Measurements from ENCODE around the gene KIT. TPM values are rescaled to one million over a fixed set of nuclear protein-coding genes. Genes with fewer than 3 reads are reported as not detected.
"Not testable (repeated sequence)": the region's sequence is repeated elsewhere in the genome, so short reads cannot be mapped to it uniquely, and the experiment has no call there.

KIT gene
- total RNA-seq, 1 experiment from 2014 or later, result not detected

DNA sequence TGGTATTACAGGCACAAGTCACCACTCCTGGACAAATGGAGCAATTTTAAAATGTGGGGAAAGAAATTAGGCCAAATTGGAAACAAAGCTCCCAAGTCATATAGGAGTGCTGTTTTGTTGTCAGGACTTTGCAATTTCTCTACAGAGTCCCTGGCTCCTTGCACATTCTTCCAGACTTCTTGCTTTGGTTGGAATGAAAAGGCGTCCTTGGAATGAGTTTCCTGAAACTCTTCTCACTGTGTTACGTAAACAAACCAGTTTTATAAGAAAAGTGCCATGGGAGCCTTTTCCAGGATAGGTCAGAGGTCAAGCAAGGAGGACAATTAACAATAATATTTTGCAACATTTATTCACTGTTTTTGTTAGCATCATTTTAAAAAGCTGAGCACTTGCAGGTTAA is 32.4 kb upstream of the KIT start:
- H3K4me1 Mint-ChIP-seq (ENCODE audit: insufficient read depth, unreplicated experiment), result no peaks in the 10 kb centered on the region
- no peak for TF ChIP-seq CTCF (IDR thresholded peaks at IDR 0.05; ENCODE audit: unreplicated experiment)
- no peaks in the 10 kb centered on the region for H3K9me3 Mint-ChIP-seq (ENCODE audit: unreplicated experiment)
- no TSS peak for BruUV-seq (replicated peaks)
- DNase-seq (ENCODE audit: unreplicated experiment), result peak; percentile 4
- CTCF ChIA-PET, result interaction anchor here (0.6 kb wide), 2 partner anchors 161 to 374 kb away, joined by 3 read pairs; no protein-coding TSS in a partner anchor
- peaks cover 11% of the 10 kb centered on the region for H3K27me3 Mint-ChIP-seq (ENCODE audit: insufficient read depth, unreplicated experiment)
- H3K4me3 Mint-ChIP-seq (ENCODE audit: unreplicated experiment), result no peak overlapping the region
- no peak overlapping the region for H3K27ac Mint-ChIP-seq (ENCODE audit: low read depth, unreplicated experiment)
- no peaks in the 10 kb centered on the region for H3K36me3 Mint-ChIP-seq (ENCODE audit: insufficient read depth, unreplicated experiment)
- intact Hi-C loops (cut with micrococcal nuclease), result no loop called here
- POLR2A ChIA-PET, result no interaction called here

- DNase-seq (ENCODE audit: unreplicated experiment), result peak; percentile 12
- Mint-ChIP-seq H3K4me3 (ENCODE audit: unreplicated experiment) (no peak overlapping the region), H3K4me1 (ENCODE audit: insufficient read depth, unreplicated experiment) (no peaks in the 10 kb centered on the region), H3K27ac (ENCODE audit: low read depth, unreplicated experiment) (no peak overlapping the region), H3K9me3 (ENCODE audit: unreplicated experiment) (no peaks in the 10 kb centered on the region), H3K27me3 (ENCODE audit: insufficient read depth, unreplicated experiment) (peaks cover 11% of the 10 kb centered on the region), H3K36me3 (ENCODE audit: insufficient read depth, unreplicated experiment) (no peaks in the 10 kb centered on the region)
- intact Hi-C loops (cut with micrococcal nuclease), result no loop called here
- CTCF ChIA-PET, result interaction anchor here (0.6 kb wide), 2 partner anchors 161 to 321 kb away, joined by 3 read pairs; no protein-coding TSS in a partner anchor
- no peak for TF ChIP-seq CTCF (IDR thresholded peaks at IDR 0.05; ENCODE audit: unreplicated experiment)
- POLR2A ChIA-PET, result no interaction called here
- BruUV-seq (replicated peaks), result no TSS peak
Measured at GRCh38 chr4:54626113-54626512, 31.6 kb upstream of the KIT start.

DNA sequence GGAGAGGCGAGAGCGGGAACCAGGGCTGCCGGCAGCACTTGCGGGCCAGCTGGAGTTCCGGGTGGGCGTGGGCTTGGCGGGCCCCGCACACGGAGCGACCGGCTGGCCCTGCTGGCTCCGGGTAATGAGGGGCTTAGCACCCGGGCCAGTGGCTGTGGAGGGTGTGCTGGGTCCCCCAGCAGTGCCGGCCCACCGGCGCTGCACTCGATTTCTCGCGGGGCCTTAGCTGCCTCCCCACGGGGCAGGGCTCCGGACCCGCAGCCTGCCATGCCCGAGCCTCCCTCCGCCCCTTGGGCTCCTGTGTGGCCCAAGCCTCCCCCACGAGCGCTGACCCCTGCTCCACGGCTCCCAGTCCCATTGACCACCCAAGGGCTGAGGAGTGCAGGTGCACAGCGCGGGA is 25.2 kb upstream of the KIT start:
- no peak for TF ChIP-seq CTCF (IDR thresholded peaks at IDR 0.05; ENCODE audit: unreplicated experiment)
- ChIA-PET POLR2A (no interaction called here), CTCF (interaction anchor here (0.7 kb wide), 1 partner anchor 330 kb away, joined by 3 read pairs; no protein-coding TSS in a partner anchor)
- Mint-ChIP-seq H3K27me3 (ENCODE audit: insufficient read depth, unreplicated experiment) (peaks cover 11% of the 10 kb centered on the region), H3K4me3 (ENCODE audit: unreplicated experiment) (no peak overlapping the region), H3K9me3 (ENCODE audit: unreplicated experiment) (no peaks in the 10 kb centered on the region), H3K27ac (ENCODE audit: low read depth, unreplicated experiment) (no peak overlapping the region), H3K4me1 (ENCODE audit: insufficient read depth, unreplicated experiment) (no peaks in the 10 kb centered on the region), H3K36me3 (ENCODE audit: insufficient read depth, unreplicated experiment) (no peaks in the 10 kb centered on the region)
- intact Hi-C loops (cut with micrococcal nuclease), result no loop called here
- DNase-seq (ENCODE audit: unreplicated experiment), result no peak
- no TSS peak for BruUV-seq (replicated peaks)

GRCh38 chr4:54633102-54633740 is 24.5 kb upstream of the KIT start:
- CTCF ChIA-PET, result interaction anchor here (0.7 kb wide), 1 partner anchor 23 kb away, joined by 4 read pairs; no protein-coding TSS in a partner anchor
- H3K4me3 Mint-ChIP-seq (ENCODE audit: unreplicated experiment); POLR2A ChIA-PET; H3K27ac Mint-ChIP-seq (ENCODE audit: low read depth, unreplicated experiment); BruUV-seq (replicated peaks); intact Hi-C loops (cut with micrococcal nuclease); H3K4me1 Mint-ChIP-seq (ENCODE audit: insufficient read depth, unreplicated experiment); DNase-seq (ENCODE audit: unreplicated experiment); H3K36me3 Mint-ChIP-seq (ENCODE audit: insufficient read depth, unreplicated experiment); H3K9me3 Mint-ChIP-seq (ENCODE audit: unreplicated experiment): not testable (repeated sequence)
- peaks cover 11% of the 10 kb centered on the region for H3K27me3 Mint-ChIP-seq (ENCODE audit: insufficient read depth, unreplicated experiment)
